ENCODE results near the gene ZBTB7C. TPM values are rescaled to one million over a fixed set of nuclear protein-coding genes. Genes with fewer than 3 reads are reported as not detected.

ZBTB7C gene
- total RNA-seq, 2 experiments from 2014 or later = not detected

DNA sequence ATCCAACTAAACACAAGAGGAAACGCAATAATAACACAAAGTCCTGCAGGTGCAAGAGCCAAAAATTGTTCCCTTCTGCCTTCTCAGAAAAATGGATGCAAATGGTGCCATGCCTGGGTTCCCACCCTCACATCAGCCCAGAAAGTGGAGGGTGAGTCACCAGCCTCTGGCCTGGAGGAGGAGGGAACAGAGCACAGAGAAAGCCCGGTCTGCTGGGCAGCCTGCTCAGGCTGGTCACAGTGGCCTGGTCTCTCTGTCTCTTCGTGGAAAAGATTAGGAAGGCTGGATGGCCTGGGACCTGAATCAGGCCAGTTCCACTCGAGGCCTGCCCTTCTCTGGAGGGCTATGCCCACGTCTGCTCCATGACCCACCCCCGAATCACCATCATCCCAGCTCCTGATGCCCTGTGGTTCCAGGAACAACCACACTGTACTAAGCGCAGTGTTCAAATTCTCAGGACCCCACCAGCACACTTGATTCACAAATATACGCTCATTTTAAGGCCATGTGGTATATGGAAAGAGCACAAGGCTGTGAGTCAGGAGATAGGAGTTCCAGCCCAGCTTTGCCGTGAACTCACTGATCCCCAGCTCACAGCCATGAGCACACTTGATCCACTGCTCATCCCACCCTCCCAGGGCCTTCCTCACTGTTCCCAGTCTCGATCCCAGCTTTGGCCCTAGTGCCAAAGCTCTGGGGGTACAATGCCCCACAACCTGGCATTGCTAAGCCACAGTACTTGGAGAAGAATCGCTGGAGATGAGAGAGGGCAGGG lies 82.1 kb downstream of the ZBTB7C start:
- intact Hi-C loops (cut with micrococcal nuclease) = no loop called here
- Mint-ChIP-seq H3K4me3 (no peak overlapping the region), H3K27ac (no peak overlapping the region), H3K9me3 (no peaks in the 10 kb centered on the region), H3K36me3 (ENCODE audit: low read depth) (no peaks in the 10 kb centered on the region), H3K4me1 (ENCODE audit: low read depth) (peaks cover 3% of the 10 kb centered on the region), H3K27me3 (peaks cover 4% of the 10 kb centered on the region)
- CTCF ChIA-PET = no interaction called here
- POLR2A ChIA-PET = no interaction called here
- TF ChIP-seq CTCF (IDR thresholded peaks at IDR 0.05) = no peak
- DNase-seq (no peak), ATAC-seq (no peak)

- Mint-ChIP-seq H3K27ac (no peak overlapping the region), H3K36me3 (ENCODE audit: low read depth) (no peaks in the 10 kb centered on the region), H3K27me3 (no peaks in the 10 kb centered on the region), H3K4me1 (ENCODE audit: low read depth) (peaks cover under 1% of the 10 kb centered on the region), H3K4me3 (no peak overlapping the region), H3K9me3 (no peaks in the 10 kb centered on the region)
- ATAC-seq (no peak), DNase-seq (no peak)
- no peak for TF ChIP-seq CTCF (IDR thresholded peaks at IDR 0.05)
- intact Hi-C loops (cut with micrococcal nuclease) = no loop called here
- ChIA-PET POLR2A (no interaction called here), CTCF (no interaction called here)
Observed at GRCh38 chr18:48325115-48325665, 84.0 kb downstream of the ZBTB7C start.

DNA sequence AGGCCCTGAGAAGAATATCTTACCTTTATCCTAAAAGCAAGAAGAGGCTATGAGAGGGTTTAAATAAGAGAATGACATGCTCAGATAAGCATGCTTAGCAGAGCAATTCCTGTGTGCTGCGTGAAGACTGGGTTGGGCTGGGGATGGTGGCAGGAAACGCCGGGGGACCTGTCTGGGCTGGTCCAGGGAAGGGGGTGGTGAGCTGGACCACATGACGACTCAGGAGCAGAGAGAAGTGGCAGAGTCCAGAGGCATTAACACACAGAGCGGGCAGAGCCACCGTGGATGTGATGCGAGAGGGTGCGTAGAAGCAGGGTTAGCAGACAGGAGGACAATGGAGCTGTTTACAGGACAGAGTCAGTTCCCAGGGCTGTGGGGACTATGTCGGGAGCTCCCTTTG lies 84.5 kb downstream of the ZBTB7C start:
- POLR2A ChIA-PET = no interaction called here
- ATAC-seq (no peak), DNase-seq (no peak)
- Mint-ChIP-seq H3K27me3 (no peaks in the 10 kb centered on the region), H3K36me3 (ENCODE audit: low read depth) (no peaks in the 10 kb centered on the region), H3K27ac (no peak overlapping the region), H3K4me3 (no peak overlapping the region), H3K4me1 (ENCODE audit: low read depth) (no peaks in the 10 kb centered on the region), H3K9me3 (no peaks in the 10 kb centered on the region)
- intact Hi-C loops (cut with micrococcal nuclease) = no loop called here
- TF ChIP-seq CTCF (IDR thresholded peaks at IDR 0.05) = no peak
- CTCF ChIA-PET = no interaction called here

- intact Hi-C loops (cut with micrococcal nuclease) = no loop called here
- no peak overlapping the region for H3K27ac Mint-ChIP-seq
- POLR2A ChIA-PET = no interaction called here
- no peaks in the 10 kb centered on the region for H3K36me3 Mint-ChIP-seq (ENCODE audit: low read depth)
- TF ChIP-seq CTCF (IDR thresholded peaks at IDR 0.05) = no peak
- H3K4me1 Mint-ChIP-seq (ENCODE audit: low read depth) = no peaks in the 10 kb centered on the region
- H3K4me3 Mint-ChIP-seq = no peak overlapping the region
- DNase-seq (no peak), ATAC-seq (no peak)
- CTCF ChIA-PET = no interaction called here
- H3K9me3 Mint-ChIP-seq = no peaks in the 10 kb centered on the region
- no peaks in the 10 kb centered on the region for H3K27me3 Mint-ChIP-seq
Observed at GRCh38 chr18:48323151-48323550, 86.0 kb downstream of the ZBTB7C start.

- H3K9me3 Mint-ChIP-seq = no peaks in the 10 kb centered on the region
- TF ChIP-seq CTCF (IDR thresholded peaks at IDR 0.05) = no peak
- H3K4me3 Mint-ChIP-seq = no peak overlapping the region
- H3K36me3 Mint-ChIP-seq (ENCODE audit: low read depth) = no peaks in the 10 kb centered on the region
- no peaks in the 10 kb centered on the region for H3K27me3 Mint-ChIP-seq
- POLR2A ChIA-PET = no interaction called here
- H3K4me1 Mint-ChIP-seq (ENCODE audit: low read depth) = no peaks in the 10 kb centered on the region
- no peak for DNase-seq
- CTCF ChIA-PET = no interaction called here
- no peak for ATAC-seq
- intact Hi-C loops (cut with micrococcal nuclease) = no loop called here
- no peak overlapping the region for H3K27ac Mint-ChIP-seq
Observed at GRCh38 chr18:48321536-48321935, 87.6 kb downstream of the ZBTB7C start.

Data from activated CD8-positive, alpha-beta T cell treated with anti-CD3 and anti-CD28 coated beads for 36 hours (primary cell).